GM12874 (cell line): ENCODE results near the gene INTS1.

Experiments used
- CTCF ChIP-seq: IDR thresholded peaks from 2 replicates; pipeline ENCODE4 v1.5.1; 2011; ENCODE audit warnings: low read depth, mild to moderate bottlenecking, control low read depth, low read length, moderate library complexity; ENCODE audit not compliant: insufficient read depth

Gene INTS1

DNA sequence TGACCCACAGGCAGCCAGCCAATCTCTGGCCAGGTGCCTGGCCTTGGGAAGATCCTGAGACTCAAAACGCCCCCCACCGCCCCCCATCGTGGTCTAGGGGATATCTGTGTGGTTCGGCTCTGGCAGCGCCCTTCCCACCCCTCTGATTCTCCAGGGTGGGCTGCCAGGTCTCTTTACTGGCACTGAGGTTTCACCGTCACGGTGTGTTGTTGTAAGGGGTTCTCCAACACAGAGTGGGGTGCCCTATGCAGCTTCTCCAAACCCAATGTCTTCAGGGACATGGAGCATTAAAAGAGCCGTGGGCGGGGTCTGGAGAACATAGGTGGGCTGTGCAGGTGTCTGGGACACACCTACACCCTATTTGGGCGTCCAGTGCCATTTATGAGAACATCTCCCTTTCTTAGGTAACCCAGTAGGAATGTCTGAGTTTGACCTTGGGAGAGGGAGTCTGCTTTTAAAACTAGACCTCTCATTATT, 27.8 kb upstream of the INTS1 start:
- TF ChIP-seq CTCF = no peak

DNA sequence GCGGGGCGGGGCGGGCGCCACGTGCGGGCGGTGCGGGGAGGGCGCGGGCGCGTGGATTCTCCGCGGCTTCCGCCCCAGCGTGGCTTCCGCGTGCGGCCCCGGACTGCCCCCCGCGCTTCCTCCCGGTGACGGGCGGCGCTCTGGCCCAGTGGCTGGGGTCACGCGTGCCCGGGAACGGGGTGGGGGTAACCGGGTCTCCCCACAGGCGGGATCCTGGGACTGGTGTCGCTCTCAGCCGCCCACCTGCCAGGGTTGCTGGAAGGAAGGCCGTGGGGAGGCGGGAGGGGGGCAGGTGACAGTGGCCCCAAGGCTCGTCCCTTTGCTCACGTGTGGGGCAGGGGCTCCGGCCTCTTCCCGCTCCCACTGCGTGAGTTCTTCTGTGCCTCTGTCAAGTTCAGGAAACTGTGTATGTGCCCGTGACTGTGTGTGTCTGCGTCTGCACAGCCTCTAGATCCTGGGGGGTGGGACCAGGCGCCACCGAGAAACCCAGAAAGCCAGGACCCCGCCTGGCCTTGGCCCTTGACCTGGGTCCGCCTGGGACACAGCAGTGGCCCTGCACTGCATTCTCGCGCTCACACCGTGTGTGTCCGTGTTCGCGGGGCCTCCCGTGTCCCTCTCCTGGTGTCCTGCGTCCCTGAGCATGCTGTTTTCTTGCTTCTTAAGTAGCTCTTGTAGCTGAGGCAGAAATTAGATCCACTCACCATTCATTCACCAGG, 27.2 kb upstream of the INTS1 start:
- TF ChIP-seq CTCF = no peak

DNA sequence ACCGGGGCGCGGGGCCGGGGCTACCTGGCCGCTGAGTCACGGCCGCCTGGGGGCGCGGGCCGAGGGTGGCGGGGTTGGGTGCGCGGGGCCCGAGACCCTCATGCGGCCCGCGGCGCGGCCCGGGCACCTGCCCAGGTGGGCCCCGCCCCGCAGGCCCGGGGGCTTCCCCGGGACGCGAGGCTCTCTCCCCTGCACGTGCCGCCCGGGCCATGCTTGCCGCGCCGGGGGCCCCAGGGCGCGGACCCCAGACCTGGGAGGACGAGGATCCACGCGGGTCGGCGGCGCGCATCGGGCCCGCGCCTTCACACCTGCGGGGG, 26.7 kb upstream of the INTS1 start:
- TF ChIP-seq CTCF = no peak

DNA sequence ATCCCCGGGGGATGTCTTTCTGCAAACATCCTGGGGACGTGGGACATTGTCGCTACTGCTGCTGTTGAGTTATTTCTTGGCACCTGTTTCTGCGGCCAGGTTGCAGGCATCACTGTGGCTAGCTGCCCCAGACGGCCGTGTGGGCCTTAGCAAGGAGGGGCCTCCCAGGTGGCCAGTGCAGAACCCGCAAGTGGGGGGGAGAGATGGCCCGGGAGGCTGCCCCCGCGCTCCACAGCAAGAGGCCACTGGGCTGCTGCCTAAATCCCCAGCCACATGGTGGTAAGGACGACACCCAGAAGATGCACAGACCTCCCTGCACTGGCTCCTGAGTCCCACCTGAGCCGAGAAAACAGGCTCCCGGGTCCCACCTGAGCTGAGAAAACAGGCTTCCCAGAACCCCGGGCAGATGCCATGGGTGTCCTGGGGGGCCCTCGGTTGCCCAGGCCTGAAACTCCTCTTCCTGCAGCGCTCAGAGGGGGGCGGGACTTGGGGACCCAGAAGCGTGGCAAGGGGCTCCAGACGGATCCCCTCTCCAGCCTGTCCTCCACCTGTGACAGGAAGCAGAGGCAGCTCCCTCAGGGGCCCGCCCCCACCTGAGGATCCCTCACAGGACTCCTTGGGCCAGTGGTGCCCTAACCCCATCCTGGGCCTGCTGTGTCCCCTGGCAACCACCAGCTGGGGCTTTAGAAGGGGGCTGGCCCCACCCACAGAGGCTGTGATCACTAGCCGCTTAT, 25.4 kb upstream of the INTS1 start:
- TF ChIP-seq CTCF = no peak

DNA sequence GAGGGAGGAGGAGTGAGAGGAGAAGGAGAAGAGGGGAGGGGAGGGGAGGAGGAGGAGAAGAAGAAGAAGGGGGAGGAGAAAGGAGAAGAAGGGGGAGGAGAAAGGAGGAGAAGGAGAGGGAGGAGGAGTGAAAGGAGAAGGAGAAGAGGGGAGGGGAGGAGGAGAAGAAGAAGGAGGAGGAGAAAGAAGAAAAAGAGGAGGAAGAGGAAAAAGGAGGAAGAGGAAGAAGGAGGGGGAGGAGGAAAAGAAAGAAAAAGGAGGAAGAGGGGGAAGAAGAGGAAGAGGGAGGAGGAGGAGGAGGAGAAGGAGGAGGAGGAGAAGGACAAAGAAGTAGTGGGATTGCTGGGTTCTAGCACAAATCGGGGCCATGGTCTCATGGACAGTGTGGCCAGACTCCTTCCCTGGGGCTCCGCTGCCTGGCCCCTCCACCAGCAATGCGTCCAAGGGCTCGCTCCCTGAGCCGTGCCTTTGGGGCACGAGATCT, 22.1 kb upstream of the INTS1 start:
- no peak for TF ChIP-seq CTCF

DNA sequence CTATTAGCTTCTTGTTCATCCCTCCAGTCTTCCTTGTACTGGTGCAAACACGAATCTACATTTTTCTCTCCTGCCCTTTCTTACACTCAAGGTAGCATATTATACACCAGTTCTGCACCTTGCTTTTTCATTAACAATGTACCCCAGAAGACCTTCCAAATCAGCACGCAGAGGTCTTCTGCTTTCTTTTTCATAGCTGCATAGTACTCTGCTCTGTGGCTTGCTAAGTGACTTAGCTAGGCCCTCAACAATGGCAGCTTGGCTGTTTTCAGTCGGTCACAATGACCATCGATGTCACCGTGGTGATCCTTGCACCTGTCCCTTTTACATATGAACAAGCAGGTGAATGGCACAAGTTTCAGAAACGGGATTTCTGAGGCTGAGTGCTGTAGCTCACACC, 21.2 kb upstream of the INTS1 start:
- no peak for TF ChIP-seq CTCF

GRCh38 chr7:1523844-1524243, 19.7 kb upstream of the INTS1 start:
- TF ChIP-seq CTCF = no peak
